C4-2B (cell line): ENCODE results near the gene PTPRN2.

Experiments
- CTCF ChIP-seq: fragments of 450-650 bp; conservative IDR thresholded peaks from 2 replicates; pipeline ENCODE4 v1.5.1; 2017; ENCODE audit warnings: mild to moderate bottlenecking
- ZFX ChIP-seq: fragments of 450-650 bp; IDR thresholded peaks from 2 replicates; pipeline ENCODE4 v1.6.1; 2017

- TF ChIP-seq CTCF (no peak), ZFX (no peak)
Observed at GRCh38 chr7:158484801-158485531, 102.7 kb downstream of the PTPRN2 start.
